GM23338 (cell line): ENCODE measurements around the gene PXDN. TPM values are rescaled to one million over a fixed set of nuclear protein-coding genes. Genes with fewer than 3 reads are reported as not detected.

ENCODE experiments used
- ATAC-seq: fragments of 200-7000 bp; cut with Tn5 transposase; 3 replicates; pipeline ENCODE4 v1.9.1; 2020
- DNase-seq: peaks from one replicate; pipeline ENCODE4 v3.0.0-alpha.2; 2015; ENCODE audit warnings: low spot score
- H2AFZ ChIP-seq: fragments of 200-600 bp; sonication (generic); 2 replicates; pipeline ENCODE4 v1.8.0; 2016; ENCODE audit warnings: antibody characterized with exemption, mild to moderate bottlenecking, moderate library complexity
- H3F3A ChIP-seq: fragments of 200-600 bp; sonication (generic); replicated peaks from 2 replicates; pipeline ENCODE4 v1.8.0; 2017; ENCODE audit warnings: antibody characterized with exemption, mixed run types, low read depth
- H3K27ac ChIP-seq: fragments of 200-600 bp; sonication (generic); 2 replicates; pipeline ENCODE4 v1.6.1; 2016; ENCODE audit warnings: low read depth
- H3K27me3 ChIP-seq: fragments of 200-600 bp; sonication (generic); 2 replicates; pipeline ENCODE4 v1.8.0; 2016; ENCODE audit warnings: mild to moderate bottlenecking, mixed run types, moderate library complexity; ENCODE audit not compliant: insufficient read depth
- H3K36me3 ChIP-seq: fragments of 200-600 bp; sonication (generic); 2 replicates; pipeline ENCODE4 v1.8.0; 2016; ENCODE audit warnings: mild to moderate bottlenecking; ENCODE audit not compliant: insufficient read depth
- H3K4me1 ChIP-seq: fragments of 200-600 bp; sonication (generic); 2 replicates; pipeline ENCODE4 v1.8.0; 2016; ENCODE audit warnings: mild to moderate bottlenecking, moderate library complexity; ENCODE audit not compliant: insufficient read depth
- H3K4me2 ChIP-seq: fragments of 200-600 bp; sonication (generic); 2 replicates; pipeline ENCODE4 v1.7.1; 2017; ENCODE audit warnings: mixed run types
- H3K4me3 ChIP-seq: fragments of 200-600 bp; sonication (generic); 2 replicates; pipeline ENCODE4 v1.6.1; 2016; ENCODE audit warnings: mixed run types
- H3K79me2 ChIP-seq: fragments of 200-600 bp; sonication (generic); replicated peaks from 2 replicates; pipeline ENCODE4 v1.8.0; 2017; ENCODE audit warnings: mild to moderate bottlenecking; ENCODE audit not compliant: insufficient read depth
- H3K9me2 ChIP-seq: fragments of 200-600 bp; sonication (generic); 2 replicates; pipeline ENCODE4 v1.8.0; 2017; ENCODE audit not compliant: insufficient read depth
- H4K20me1 ChIP-seq: fragments of 200-600 bp; sonication (generic); replicated peaks from 2 replicates; pipeline ENCODE4 v1.8.0; 2017; ENCODE audit warnings: mild to moderate bottlenecking; ENCODE audit not compliant: insufficient read depth
- H3K27ac Mint-ChIP-seq: 2 replicates; pipeline ENCODE4 v1.8.0; 2020; ENCODE audit warnings: inconsistent platforms, mild to moderate bottlenecking, moderate library complexity, mixed read lengths
- H3K27me3 Mint-ChIP-seq: 3 replicates; pipeline ENCODE4 v1.8.0; 2022; ENCODE audit warnings: low read depth, mild to moderate bottlenecking, moderate library complexity, mixed read lengths, inconsistent platforms; ENCODE audit not compliant: insufficient read depth, poor library complexity
- H3K36me3 Mint-ChIP-seq: 3 replicates; pipeline ENCODE4 v1.8.0; 2021; ENCODE audit warnings: low read depth, mild to moderate bottlenecking, inconsistent platforms, moderate library complexity, mixed read lengths
- H3K4me1 Mint-ChIP-seq: 3 replicates; pipeline ENCODE4 v1.8.0; 2020; ENCODE audit warnings: mild to moderate bottlenecking, inconsistent platforms, mixed read lengths
- H3K4me3 Mint-ChIP-seq: 3 replicates; pipeline ENCODE4 v1.8.0; 2021; ENCODE audit warnings: moderate library complexity, mild to moderate bottlenecking, inconsistent platforms, mixed read lengths
- H3K9me3 Mint-ChIP-seq: 3 replicates; pipeline ENCODE4 v1.8.0; 2020; ENCODE audit warnings: moderate library complexity, mild to moderate bottlenecking, inconsistent platforms, mixed read lengths
- CREB1 ChIP-seq: fragments of 250-450 bp; sonication (Bioruptor Pico); IDR thresholded peaks from 2 replicates; pipeline ENCODE4 v1.5.0; 2020; ENCODE audit warnings: low read depth, mild to moderate bottlenecking, moderate library complexity
- CTCF ChIP-seq, 2 experiments: fragments of 200-600 bp in 1 of 2; sonication (generic) in 1 of 2; conservative IDR thresholded peaks; 2 replicates each; pipeline versions ENCODE4 v1.5.1 to v1.6.1; 2016 to 2017; ENCODE audit warnings: antibody characterized with exemption in 2 of 2, low read depth in 2 of 2, mild to moderate bottlenecking in 2 of 2, moderate library complexity in 1 of 2
- EZH2phosphoT487 ChIP-seq: fragments of 200-600 bp; sonication (generic); IDR thresholded peaks from one replicate; pipeline ENCODE4 v1.8.1; 2018; ENCODE audit warnings: antibody characterized with exemption; ENCODE audit not compliant: unreplicated experiment
- JUNB ChIP-seq: IDR thresholded peaks from one replicate; pipeline ENCODE4 v1.6.1; 2016; ENCODE audit warnings: antibody characterized with exemption; ENCODE audit not compliant: unreplicated experiment
- NANOG ChIP-seq: IDR thresholded peaks from 2 replicates; pipeline ENCODE4 v1.6.1; 2016; ENCODE audit warnings: antibody characterized with exemption, borderline replicate concordance
- POLR2AphosphoS5 ChIP-seq: IDR thresholded peaks from 2 replicates; pipeline ENCODE4 v1.6.1; 2016; ENCODE audit warnings: antibody characterized with exemption, low read depth
- REST ChIP-seq: IDR thresholded peaks from one replicate; pipeline ENCODE4 v1.6.1; 2018; ENCODE audit warnings: antibody characterized with exemption; ENCODE audit not compliant: unreplicated experiment
- STAT1 ChIP-seq: IDR thresholded peaks from one replicate; pipeline ENCODE4 v1.6.1; 2016; ENCODE audit warnings: antibody characterized with exemption; ENCODE audit not compliant: unreplicated experiment
- ZNF114 ChIP-seq: fragments of 250-450 bp; sonication (Bioruptor Pico); IDR thresholded peaks from 2 replicates; pipeline ENCODE4 v1.5.0; 2020; ENCODE audit warnings: mild to moderate bottlenecking, moderate library complexity
- ZNF462 ChIP-seq: fragments of 250-450 bp; sonication (Bioruptor Pico); IDR thresholded peaks from 2 replicates; pipeline ENCODE4 v1.5.0; 2020; ENCODE audit warnings: mild to moderate bottlenecking, moderate library complexity
- polyA plus RNA-seq: library from polyadenylated mRNA; unstranded; fragments of >200 nt; fragmentation: Nextera tagmentation; extraction: Ambion mirVana; gene quantifications from 2 replicates; pipeline ENCODE4 v1.2.1, GENCODE V29; 2016
- total RNA-seq: library from RNA; depleted of rRNA; stranded (reverse); fragments of >200 nt; shearing (Covaris generic); gene quantifications from 2 replicates; pipeline ENCODE4 v1.2.3, GENCODE V29; 2014

The PXDN gene
- total and polyA plus RNA-seq, 2 experiments from 2014 or later, result 42.2 to 225 TPM

- TF ChIP-seq JUNB (no peak), POLR2AphosphoS5 (no peak)
- no peak overlapping the region for H3K4me3 ChIP-seq
- ATAC-seq (no peak), DNase-seq (no peak)
- Mint-ChIP-seq H3K4me3 (no peak overlapping the region), H3K4me1 (no peaks in the 10 kb centered on the region), H3K27ac (no peak overlapping the region), H3K36me3 (peaks cover 28% of the 10 kb centered on the region), H3K27me3 (peaks cover 9% of the 10 kb centered on the region), H3K9me3 (peaks cover 61% of the 10 kb centered on the region)
- no peaks in the 10 kb centered on the region for H4K20me1 ChIP-seq
- no peaks in the 10 kb centered on the region for H3F3A ChIP-seq
- no peaks in the 10 kb centered on the region for H3K79me2 ChIP-seq
- H3K4me2 ChIP-seq, result no peak overlapping the region
- H3K36me3 ChIP-seq, result no peaks in the 10 kb centered on the region
- H3K4me1 ChIP-seq, result no peaks in the 10 kb centered on the region
- H3K9me2 ChIP-seq, result no peaks in the 10 kb centered on the region
- H3K27me3 ChIP-seq, result no peaks in the 10 kb centered on the region
- no peak overlapping the region for H2AFZ ChIP-seq
- H3K27ac ChIP-seq, result no peak overlapping the region
Measured at GRCh38 chr2:1758774-1759610, 14.7 kb upstream of the PXDN start.

GRCh38 chr2:1758171-1758570, 13.9 kb upstream of the PXDN start:
- Histone ChIP-seq H2AFZ (no peak overlapping the region), H3K36me3 (no peaks in the 10 kb centered on the region), H3K4me2 (no peak overlapping the region), H3F3A (no peaks in the 10 kb centered on the region), H3K4me1 (no peaks in the 10 kb centered on the region), H3K9me2 (no peaks in the 10 kb centered on the region), H3K4me3 (no peak overlapping the region), H3K27ac (no peak overlapping the region), H3K27me3 (no peaks in the 10 kb centered on the region), H4K20me1 (no peaks in the 10 kb centered on the region), H3K79me2 (no peaks in the 10 kb centered on the region)
- H3K27me3 Mint-ChIP-seq, result peaks cover 11% of the 10 kb centered on the region
- H3K4me3 Mint-ChIP-seq, result no peak overlapping the region
- no peaks in the 10 kb centered on the region for H3K4me1 Mint-ChIP-seq
- peaks cover 30% of the 10 kb centered on the region for H3K36me3 Mint-ChIP-seq
- ATAC-seq, result no peak
- no peak for DNase-seq
- H3K9me3 Mint-ChIP-seq, result peaks cover 67% of the 10 kb centered on the region
- no peak overlapping the region for H3K27ac Mint-ChIP-seq
- TF ChIP-seq EZH2phosphoT487, result no peak
- no peak for TF ChIP-seq CREB1 (CRISPR knock-in tag)
- no peak for TF ChIP-seq JUNB
- no peak for TF ChIP-seq REST
- TF ChIP-seq STAT1, result no peak
- TF ChIP-seq ZNF114, result no peak
- TF ChIP-seq ZNF462 (CRISPR knock-in tag), result no peak
- no peak for TF ChIP-seq CTCF (conservative IDR thresholded peaks at IDR 0.05; ENCODE audit: low read depth in 2 of 2)
- no peak for TF ChIP-seq NANOG
